Breast epithelium (tissue), 3 donors: Measurements from ENCODE around the gene SMAD6.

Source experiments
- POLR2A ChIP-seq: fragments of 450-650 bp; IDR thresholded peaks from one replicate; pipeline ENCODE4 v1.6.1; 2016; ENCODE audit warnings: antibody characterized with exemption, mild to moderate bottlenecking, moderate library complexity
- TF ChIP-seq, protein P1 (sequence below), 3 donors: fragments of 450-650 bp; IDR thresholded peaks; one replicate each; pipeline ENCODE4 v1.5.1; 2016 to 2017; ENCODE audit warnings: antibody characterized with exemption in 3 of 3, mild to moderate bottlenecking in 3 of 3, moderate library complexity in 3 of 3

GRCh38 chr15:66653398-66653797 is 48.6 kb upstream of the SMAD6 start:
- TF ChIP-seq, protein P1, sequence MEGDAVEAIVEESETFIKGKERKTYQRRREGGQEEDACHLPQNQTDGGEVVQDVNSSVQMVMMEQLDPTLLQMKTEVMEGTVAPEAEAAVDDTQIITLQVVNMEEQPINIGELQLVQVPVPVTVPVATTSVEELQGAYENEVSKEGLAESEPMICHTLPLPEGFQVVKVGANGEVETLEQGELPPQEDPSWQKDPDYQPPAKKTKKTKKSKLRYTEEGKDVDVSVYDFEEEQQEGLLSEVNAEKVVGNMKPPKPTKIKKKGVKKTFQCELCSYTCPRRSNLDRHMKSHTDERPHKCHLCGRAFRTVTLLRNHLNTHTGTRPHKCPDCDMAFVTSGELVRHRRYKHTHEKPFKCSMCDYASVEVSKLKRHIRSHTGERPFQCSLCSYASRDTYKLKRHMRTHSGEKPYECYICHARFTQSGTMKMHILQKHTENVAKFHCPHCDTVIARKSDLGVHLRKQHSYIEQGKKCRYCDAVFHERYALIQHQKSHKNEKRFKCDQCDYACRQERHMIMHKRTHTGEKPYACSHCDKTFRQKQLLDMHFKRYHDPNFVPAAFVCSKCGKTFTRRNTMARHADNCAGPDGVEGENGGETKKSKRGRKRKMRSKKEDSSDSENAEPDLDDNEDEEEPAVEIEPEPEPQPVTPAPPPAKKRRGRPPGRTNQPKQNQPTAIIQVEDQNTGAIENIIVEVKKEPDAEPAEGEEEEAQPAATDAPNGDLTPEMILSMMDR (IDR thresholded peaks at IDR 0.05) = no peak
- TF ChIP-seq POLR2A = no peak
